Keratinocyte (primary cell): ENCODE results near the gene SPDYC. TPM values are rescaled to one million over a fixed set of nuclear protein-coding genes. Genes with fewer than 3 reads are reported as not detected.
A peak's percentile ranks its signal among the peaks of the same experiment; 100 is the strongest.

Source experiments
- DNase-seq: peaks from one replicate; pipeline ENCODE4 v3.0.0-alpha.2; 2011; ENCODE audit warnings: low read depth, missing footprints, low spot score
- FAIRE-seq: peaks from 2 replicates; lab custom pipeline; 2011; peaks lifted over from hg19 to GRCh38; lab: Jason Lieb, UNC
- H2AFZ ChIP-seq: 2 replicates; pipeline ENCODE4 v1.6.0; 2012; ENCODE audit warnings: low read length, control low read depth, inconsistent platforms; ENCODE audit not compliant: control insufficient read depth
- H3K27ac ChIP-seq: 2 replicates; pipeline ENCODE4 v1.5.1; 2011; ENCODE audit warnings: low read length; ENCODE audit not compliant: control insufficient read depth, insufficient read depth
- H3K27me3 ChIP-seq: 3 replicates; pipeline ENCODE4 v1.6.0; 2011; ENCODE audit warnings: low read length; ENCODE audit not compliant: control insufficient read depth, insufficient read depth; ENCODE audit errors: extremely low read depth
- H3K36me3 ChIP-seq, 2 experiments: 2 replicates in 1 of 2; 3 replicates in 1 of 2; pipeline ENCODE4 v1.5.1; 2011; ENCODE audit warnings: low read length in 2 of 2, mild to moderate bottlenecking in 1 of 2; ENCODE audit not compliant: control insufficient read depth in 2 of 2, insufficient read depth in 2 of 2; ENCODE audit errors: extremely low read depth in 1 of 2
- H3K4me1 ChIP-seq: 3 replicates; pipeline ENCODE4 v1.5.1; 2011; ENCODE audit warnings: low read length; ENCODE audit not compliant: control insufficient read depth, insufficient read depth; ENCODE audit errors: extremely low read depth
- H3K4me2 ChIP-seq: 3 replicates; pipeline ENCODE4 v1.6.0; 2011; ENCODE audit warnings: low read depth, low read length; ENCODE audit not compliant: control insufficient read depth, insufficient read depth; ENCODE audit errors: extremely low read depth
- H3K4me3 ChIP-seq, 3 experiments: fragments of 200-600 bp in 1 of 3; sonication (generic) in 1 of 3; 2 replicates in 2 of 3; 3 replicates in 1 of 3; pipeline ENCODE4 v1.5.1; 2011 to 2016; ENCODE audit warnings: low read length in 3 of 3, mild to moderate bottlenecking in 3 of 3, control low read depth in 2 of 3, inconsistent platforms in 1 of 3, low read depth in 1 of 3, mixed read lengths in 1 of 3, mixed run types in 1 of 3, moderate library complexity in 1 of 3; ENCODE audit not compliant: control insufficient read depth in 2 of 3, insufficient read depth in 2 of 3; ENCODE audit errors: extremely low read depth in 1 of 3
- H3K79me2 ChIP-seq: 2 replicates; pipeline ENCODE4 v1.6.0; 2012; ENCODE audit warnings: low read length; ENCODE audit not compliant: control insufficient read depth, insufficient read depth
- H3K9ac ChIP-seq: 3 replicates; pipeline ENCODE4 v1.6.0; 2011; ENCODE audit warnings: low read length; ENCODE audit not compliant: control insufficient read depth, insufficient read depth; ENCODE audit errors: extremely low read depth
- H3K9me1 ChIP-seq: 3 replicates; pipeline ENCODE4 v1.6.0; 2011; ENCODE audit warnings: low read length; ENCODE audit not compliant: control insufficient read depth, insufficient read depth; ENCODE audit errors: extremely low read depth
- H3K9me3 ChIP-seq: 2 replicates; pipeline ENCODE4 v1.5.1; 2012; ENCODE audit warnings: low read depth, low read length; ENCODE audit not compliant: control insufficient read depth
- H4K20me1 ChIP-seq: 3 replicates; pipeline ENCODE4 v1.6.0; 2011; ENCODE audit warnings: low read length; ENCODE audit not compliant: control insufficient read depth, insufficient read depth; ENCODE audit errors: extremely low read depth
- EZH2 ChIP-seq: IDR thresholded peaks from one replicate; pipeline ENCODE4 v1.6.1; 2012; ENCODE audit warnings: inconsistent platforms, mild to moderate bottlenecking, low read length, moderate library complexity
- dilution Hi-C: fragments of 300-500 bp; cut with MboI; formaldehyde crosslinking; loops from one replicate; pipeline ENCODE4 v1.7.0; 2020; ENCODE audit warnings: low sequenced_read_pairs; ENCODE audit not compliant: extremely low pct_ligation_motif_present
- polyA plus RNA-seq, 5 experiments: library from polyadenylated mRNA; depleted of rRNA in 3 of 5; stranded (reverse) in 3 of 5; stranded (forward) in 1 of 5; unstranded in 1 of 5; fragments of >200 nt; gene quantifications; 1 replicate in 1 of 5; 2 replicates in 3 of 5; 3 replicates in 1 of 5; pipeline versions ENCODE4 v1.2.1 to v1.2.3, GENCODE V29; 2011 to 2012; ENCODE audit warnings: missing spikeins in 2 of 5, low read depth in 1 of 5, low replicate concordance in 1 of 5
- TF ChIP-seq, protein P1 (sequence below), 3 experiments: IDR thresholded peaks in 1 of 3; conservative IDR thresholded peaks in 1 of 3; optimal IDR thresholded peaks in 1 of 3; 2 replicates in 2 of 3; 3 replicates in 1 of 3; pipeline versions ENCODE3 to v1.5.1; 2011; ENCODE audit warnings: low read length in 3 of 3, mild to moderate bottlenecking in 3 of 3, moderate library complexity in 2 of 3, control low read depth in 1 of 3, inconsistent platforms in 1 of 3; ENCODE audit not compliant: insufficient read depth in 2 of 3; ENCODE audit errors: extremely low read depth in 1 of 3

The SPDYC gene
- polyA plus RNA-seq, 1 donor (not counting 4 experiments of a cell fraction or from before 2014, with no cell fraction given) = not detected

GRCh38 chr11:65182258-65183170 is 12.5 kb downstream of the SPDYC start:
- no peaks in the 10 kb centered on the region for H3K9me1 ChIP-seq
- H3K27ac ChIP-seq = peak overlapping the region; percentile 85
- peaks cover 66% of the 10 kb centered on the region for H3K79me2 ChIP-seq
- dilution Hi-C loops = no loop called here
- no peaks in the 10 kb centered on the region for H3K27me3 ChIP-seq
- FAIRE-seq (no peak), DNase-seq (no peak)
- H3K9me3 ChIP-seq = no peaks in the 10 kb centered on the region
- H3K4me3 ChIP-seq = peak overlapping the region; percentile 78 to 83 (median 83)
- H2AFZ ChIP-seq = no peak overlapping the region
- H3K4me1 ChIP-seq = peaks cover 24% of the 10 kb centered on the region
- peak overlapping the region; percentile 82 for H3K4me2 ChIP-seq
- TF ChIP-seq EZH2 = no peak
- TF ChIP-seq, protein P1, sequence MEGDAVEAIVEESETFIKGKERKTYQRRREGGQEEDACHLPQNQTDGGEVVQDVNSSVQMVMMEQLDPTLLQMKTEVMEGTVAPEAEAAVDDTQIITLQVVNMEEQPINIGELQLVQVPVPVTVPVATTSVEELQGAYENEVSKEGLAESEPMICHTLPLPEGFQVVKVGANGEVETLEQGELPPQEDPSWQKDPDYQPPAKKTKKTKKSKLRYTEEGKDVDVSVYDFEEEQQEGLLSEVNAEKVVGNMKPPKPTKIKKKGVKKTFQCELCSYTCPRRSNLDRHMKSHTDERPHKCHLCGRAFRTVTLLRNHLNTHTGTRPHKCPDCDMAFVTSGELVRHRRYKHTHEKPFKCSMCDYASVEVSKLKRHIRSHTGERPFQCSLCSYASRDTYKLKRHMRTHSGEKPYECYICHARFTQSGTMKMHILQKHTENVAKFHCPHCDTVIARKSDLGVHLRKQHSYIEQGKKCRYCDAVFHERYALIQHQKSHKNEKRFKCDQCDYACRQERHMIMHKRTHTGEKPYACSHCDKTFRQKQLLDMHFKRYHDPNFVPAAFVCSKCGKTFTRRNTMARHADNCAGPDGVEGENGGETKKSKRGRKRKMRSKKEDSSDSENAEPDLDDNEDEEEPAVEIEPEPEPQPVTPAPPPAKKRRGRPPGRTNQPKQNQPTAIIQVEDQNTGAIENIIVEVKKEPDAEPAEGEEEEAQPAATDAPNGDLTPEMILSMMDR (optimal IDR thresholded peaks at IDR 0.05 in 1 of 3, IDR thresholded peaks at IDR 0.05 in 1 of 3, conservative IDR thresholded peaks at IDR 0.05 in 1 of 3; ENCODE audit: extremely low read depth in 1 of 3, insufficient read depth in 2 of 3, low read length in 3 of 3) = no peak
- peaks cover 22 to 38% of the 10 kb centered on the region in 2 experiments for H3K36me3 ChIP-seq
- peak overlapping the region; percentile 91 for H3K9ac ChIP-seq
- H4K20me1 ChIP-seq = peaks cover 16% of the 10 kb centered on the region

- H3K27ac ChIP-seq = peak overlapping the region; percentile 85
- peak overlapping the region; percentile 82 for H3K4me2 ChIP-seq
- H3K4me3 ChIP-seq = peak overlapping the region; percentile 78 to 83 (median 83)
- no peak for TF ChIP-seq EZH2
- TF ChIP-seq, protein P1 (optimal IDR thresholded peaks at IDR 0.05 in 1 of 3, IDR thresholded peaks at IDR 0.05 in 1 of 3, conservative IDR thresholded peaks at IDR 0.05 in 1 of 3; ENCODE audit: extremely low read depth in 1 of 3, insufficient read depth in 2 of 3, low read length in 3 of 3) = no peak
- FAIRE-seq (peak; percentile 20), DNase-seq (peak; percentile 50)
- H3K79me2 ChIP-seq = peaks cover 72% of the 10 kb centered on the region
- peak overlapping the region; percentile 91 for H3K9ac ChIP-seq
- dilution Hi-C loops = no loop called here
- no peak overlapping the region for H2AFZ ChIP-seq
- H3K36me3 ChIP-seq = peaks cover 27 to 44% of the 10 kb centered on the region in 2 experiments
- no peaks in the 10 kb centered on the region for H3K9me1 ChIP-seq
- H4K20me1 ChIP-seq = peaks cover 16% of the 10 kb centered on the region
- no peaks in the 10 kb centered on the region for H3K27me3 ChIP-seq
- H3K9me3 ChIP-seq = no peaks in the 10 kb centered on the region
- peaks cover 24% of the 10 kb centered on the region for H3K4me1 ChIP-seq
Observed at GRCh38 chr11:65183201-65183891, 13.3 kb downstream of the SPDYC start.
